ENCODE results near the gene SMIM24.
"Not testable (repeated sequence)": the region's sequence is repeated elsewhere in the genome, so short reads cannot be mapped to it uniquely, and the experiment has no call there.

The SMIM24 gene

GRCh38 chr19:3455960-3456601, 24.2 kb downstream of the SMIM24 start:
- no peak for DNase-seq (ENCODE audit: low read depth in 3 of 3)

GRCh38 chr19:3455393-3455955, 24.9 kb downstream of the SMIM24 start:
- no peak for DNase-seq (ENCODE audit: low read depth in 3 of 3)

- DNase-seq (ENCODE audit: low read depth in 3 of 3), result no peak
Measured at GRCh38 chr19:3454656-3455392, 25.5 kb downstream of the SMIM24 start.

GRCh38 chr19:3453840-3454239, 26.5 kb downstream of the SMIM24 start:
- DNase-seq (ENCODE audit: low read depth in 3 of 3), result no peak

DNA sequence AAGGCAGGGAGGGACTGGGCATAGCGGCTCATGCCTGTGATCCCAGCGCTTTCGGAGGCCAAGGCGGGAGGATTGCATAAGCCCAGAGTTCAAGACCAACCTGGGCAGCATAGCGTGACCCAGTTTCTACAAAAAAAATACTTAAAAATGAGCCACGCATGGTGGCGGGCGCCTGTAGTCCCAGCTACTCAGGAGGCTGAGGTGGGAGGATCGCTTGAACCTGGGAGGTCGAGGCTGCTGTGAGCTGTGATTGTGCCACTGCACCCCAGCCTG, 27.4 kb downstream of the SMIM24 start:
- not testable (repeated sequence) for DNase-seq (ENCODE audit: low read depth in 3 of 3)

- DNase-seq (ENCODE audit: low read depth in 3 of 3), result no peak
Measured at GRCh38 chr19:3452171-3452941, 28.0 kb downstream of the SMIM24 start.

DNA sequence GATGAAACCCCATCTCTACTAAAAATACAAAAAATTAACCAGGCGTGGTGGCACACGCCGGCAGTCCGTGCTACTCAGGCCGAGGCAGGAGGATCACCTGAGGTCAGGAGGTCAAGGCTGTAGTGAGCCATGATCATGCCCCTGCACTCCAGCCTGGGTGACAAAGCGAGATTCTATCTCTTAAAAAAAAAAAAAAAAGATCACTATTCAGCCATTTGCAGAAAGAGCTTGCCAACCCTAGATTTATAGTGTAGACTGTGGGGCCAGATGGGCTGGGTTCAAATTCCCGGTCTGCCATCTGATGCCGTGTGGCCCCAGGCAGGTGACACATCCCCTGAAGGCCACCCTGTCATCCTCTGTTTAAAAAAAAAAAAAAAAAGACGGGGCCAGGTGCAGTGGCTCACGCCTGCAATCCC, 28.9 kb downstream of the SMIM24 start:
- DNase-seq (ENCODE audit: low read depth in 3 of 3), result no peak

DNA sequence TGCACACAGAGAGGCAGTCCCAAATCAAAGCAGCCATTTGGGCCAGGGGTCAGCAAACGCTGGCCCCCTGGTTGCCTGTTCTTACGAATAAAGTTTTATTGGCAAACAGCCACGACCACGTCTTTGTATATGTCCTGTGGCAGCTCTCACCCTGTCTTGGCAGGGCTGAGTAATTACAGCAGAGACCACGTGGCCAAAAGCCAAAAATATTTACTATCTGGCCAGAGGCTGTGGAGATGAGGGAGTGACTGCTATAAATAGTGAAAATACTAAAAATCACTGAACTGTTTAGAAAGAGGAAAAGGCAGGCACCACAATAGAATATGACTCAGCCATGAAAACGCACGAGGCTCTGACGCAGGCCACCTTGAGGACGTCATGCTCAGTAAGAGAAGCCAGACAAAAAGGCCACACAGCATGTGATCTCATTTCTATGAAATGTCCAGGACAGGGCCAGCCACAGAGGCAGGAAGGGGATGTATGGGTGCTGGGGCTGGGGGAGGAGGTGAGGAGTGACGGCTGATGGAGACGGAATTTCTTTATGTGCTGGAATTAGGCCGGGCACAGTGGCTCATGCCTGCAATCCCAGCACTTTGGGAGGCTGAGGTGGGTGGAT, 29.4 kb downstream of the SMIM24 start:
- DNase-seq (ENCODE audit: low read depth in 3 of 3), result no peak

DNA sequence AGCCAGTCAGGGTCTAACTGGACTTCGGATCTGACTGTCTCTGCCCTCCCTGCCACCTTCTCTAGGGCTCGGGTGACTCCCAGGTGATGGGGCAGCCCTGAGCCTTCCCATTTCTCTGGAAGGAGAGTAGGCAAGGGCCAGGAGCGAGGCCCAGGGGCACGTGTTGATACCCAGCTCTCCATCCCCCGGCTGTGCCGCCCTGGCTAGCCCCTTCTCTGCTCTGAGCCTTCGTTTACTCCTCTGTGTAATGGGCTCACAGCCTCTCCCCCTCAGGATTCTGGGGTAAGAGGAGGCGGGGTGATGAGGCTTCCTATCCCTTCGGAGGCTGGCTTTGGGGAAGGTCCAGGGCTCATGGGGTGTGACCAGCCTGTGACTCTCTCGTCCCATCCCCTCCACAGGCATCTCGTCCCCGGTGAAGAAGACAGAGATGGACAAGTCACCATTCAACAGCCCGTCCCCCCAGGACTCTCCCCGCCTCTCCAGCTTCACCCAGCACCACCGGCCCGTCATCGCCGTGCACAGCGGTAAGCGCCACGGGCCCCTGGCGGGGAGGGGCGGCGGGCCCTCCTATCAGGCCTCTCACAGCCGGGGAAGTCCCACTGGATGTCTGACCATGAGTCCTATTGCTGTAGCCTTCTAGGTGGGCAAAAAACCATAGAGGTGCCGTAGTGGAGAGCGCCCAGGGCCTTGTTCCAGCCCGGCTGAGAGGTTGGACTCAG, 31.6 kb downstream of the SMIM24 start:
- no peak for DNase-seq (ENCODE audit: low read depth in 3 of 3)

- DNase-seq (ENCODE audit: low read depth in 3 of 3), result not testable (repeated sequence)
Measured at GRCh38 chr19:3446657-3447056, 33.7 kb downstream of the SMIM24 start.

GRCh38 chr19:3444695-3445234, 35.6 kb downstream of the SMIM24 start:
- DNase-seq (ENCODE audit: low read depth in 3 of 3), result no peak

DNA sequence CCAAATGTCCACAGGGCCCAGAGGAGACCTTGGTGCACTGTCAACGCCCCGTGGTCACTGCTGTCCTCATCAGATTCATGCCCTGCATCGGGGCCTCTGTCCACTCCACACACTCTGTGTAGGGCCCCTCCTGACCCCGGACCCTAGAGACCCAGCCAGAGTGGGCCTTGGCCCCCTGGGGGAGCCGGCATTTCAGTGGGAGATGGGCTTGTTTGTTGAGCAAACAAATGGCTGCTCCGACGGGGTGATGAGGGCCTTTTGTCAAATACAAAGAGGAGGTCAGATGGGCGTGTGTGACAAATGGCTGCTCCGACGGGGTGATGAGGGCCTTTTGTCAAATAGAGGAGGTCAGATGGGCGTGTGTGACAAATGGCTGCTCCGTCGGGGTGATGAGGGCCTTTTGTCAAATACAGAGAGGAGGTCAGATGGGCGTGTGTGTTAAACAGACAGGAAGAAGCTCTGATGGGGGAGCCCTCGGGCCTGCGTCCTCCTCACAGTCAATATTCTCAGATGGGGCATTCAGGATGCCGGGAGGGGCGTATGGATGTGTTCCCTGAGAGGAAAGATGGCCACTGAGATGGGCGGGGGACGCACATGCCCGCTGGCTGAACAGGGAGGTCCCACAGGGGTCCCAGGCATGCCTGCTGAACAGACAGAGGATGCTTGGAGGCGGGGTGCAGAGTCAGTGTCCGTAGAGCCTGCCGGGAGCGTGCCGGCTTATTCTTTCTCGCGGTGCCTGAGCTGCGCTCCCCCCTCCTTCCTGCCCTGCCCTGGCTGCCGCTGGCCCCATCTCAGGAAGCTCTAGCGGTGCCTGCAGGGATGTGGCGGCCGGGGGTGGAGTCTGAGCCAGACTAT, 36.3 kb downstream of the SMIM24 start:
- no peak for DNase-seq (ENCODE audit: low read depth in 3 of 3)

- no peak for DNase-seq (ENCODE audit: low read depth in 3 of 3)
Measured at GRCh38 chr19:3442487-3443071, 37.7 kb downstream of the SMIM24 start.

GRCh38 chr19:3441986-3442329, 38.4 kb downstream of the SMIM24 start:
- no peak for DNase-seq (ENCODE audit: low read depth in 3 of 3)

- no peak for DNase-seq (ENCODE audit: low read depth in 3 of 3)
Measured at GRCh38 chr19:3441089-3441985, 39.0 kb downstream of the SMIM24 start.

GRCh38 chr19:3440082-3440481, 40.2 kb downstream of the SMIM24 start:
- peak; percentile 14 to 50 (median 22) for DNase-seq (ENCODE audit: low read depth in 3 of 3)

- DNase-seq (ENCODE audit: low read depth in 3 of 3), result peak; percentile 90 to 96 (median 92)
Measured at GRCh38 chr19:3434630-3435553, 45.4 kb downstream of the SMIM24 start.

All from stimulated activated CD4-positive, alpha-beta T cell treated with anti-CD3 and anti-CD28 coated beads, TNF-alpha, amount 100 ng/mL, for 24 hours (primary cell).